Neural cell (in vitro differentiated cells): Measurements from ENCODE around the gene PGLYRP1.

ENCODE experiments used
- POLR2AphosphoS5 ChIP-seq: IDR thresholded peaks from 2 replicates; pipeline ENCODE4 v1.6.1; 2012
- TF ChIP-seq, protein P1 (sequence below): IDR thresholded peaks from 2 replicates; pipeline ENCODE4 v1.6.1; 2012; ENCODE audit warnings: borderline replicate concordance
- TF ChIP-seq, protein P2 (sequence below): fragments of 450-650 bp; IDR thresholded peaks from 2 replicates; pipeline ENCODE4 v1.5.1; 2014; ENCODE audit warnings: antibody characterized with exemption, mild to moderate bottlenecking, moderate library complexity; ENCODE audit not compliant: poor library complexity, severe bottlenecking

GRCh38 chr19:46021531-46022041, 1.3 kb downstream of the PGLYRP1 start:
- no peak for TF ChIP-seq POLR2AphosphoS5
- TF ChIP-seq, protein P1, sequence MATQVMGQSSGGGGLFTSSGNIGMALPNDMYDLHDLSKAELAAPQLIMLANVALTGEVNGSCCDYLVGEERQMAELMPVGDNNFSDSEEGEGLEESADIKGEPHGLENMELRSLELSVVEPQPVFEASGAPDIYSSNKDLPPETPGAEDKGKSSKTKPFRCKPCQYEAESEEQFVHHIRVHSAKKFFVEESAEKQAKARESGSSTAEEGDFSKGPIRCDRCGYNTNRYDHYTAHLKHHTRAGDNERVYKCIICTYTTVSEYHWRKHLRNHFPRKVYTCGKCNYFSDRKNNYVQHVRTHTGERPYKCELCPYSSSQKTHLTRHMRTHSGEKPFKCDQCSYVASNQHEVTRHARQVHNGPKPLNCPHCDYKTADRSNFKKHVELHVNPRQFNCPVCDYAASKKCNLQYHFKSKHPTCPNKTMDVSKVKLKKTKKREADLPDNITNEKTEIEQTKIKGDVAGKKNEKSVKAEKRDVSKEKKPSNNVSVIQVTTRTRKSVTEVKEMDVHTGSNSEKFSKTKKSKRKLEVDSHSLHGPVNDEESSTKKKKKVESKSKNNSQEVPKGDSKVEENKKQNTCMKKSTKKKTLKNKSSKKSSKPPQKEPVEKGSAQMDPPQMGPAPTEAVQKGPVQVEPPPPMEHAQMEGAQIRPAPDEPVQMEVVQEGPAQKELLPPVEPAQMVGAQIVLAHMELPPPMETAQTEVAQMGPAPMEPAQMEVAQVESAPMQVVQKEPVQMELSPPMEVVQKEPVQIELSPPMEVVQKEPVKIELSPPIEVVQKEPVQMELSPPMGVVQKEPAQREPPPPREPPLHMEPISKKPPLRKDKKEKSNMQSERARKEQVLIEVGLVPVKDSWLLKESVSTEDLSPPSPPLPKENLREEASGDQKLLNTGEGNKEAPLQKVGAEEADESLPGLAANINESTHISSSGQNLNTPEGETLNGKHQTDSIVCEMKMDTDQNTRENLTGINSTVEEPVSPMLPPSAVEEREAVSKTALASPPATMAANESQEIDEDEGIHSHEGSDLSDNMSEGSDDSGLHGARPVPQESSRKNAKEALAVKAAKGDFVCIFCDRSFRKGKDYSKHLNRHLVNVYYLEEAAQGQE, result no peak
- TF ChIP-seq, protein P2, sequence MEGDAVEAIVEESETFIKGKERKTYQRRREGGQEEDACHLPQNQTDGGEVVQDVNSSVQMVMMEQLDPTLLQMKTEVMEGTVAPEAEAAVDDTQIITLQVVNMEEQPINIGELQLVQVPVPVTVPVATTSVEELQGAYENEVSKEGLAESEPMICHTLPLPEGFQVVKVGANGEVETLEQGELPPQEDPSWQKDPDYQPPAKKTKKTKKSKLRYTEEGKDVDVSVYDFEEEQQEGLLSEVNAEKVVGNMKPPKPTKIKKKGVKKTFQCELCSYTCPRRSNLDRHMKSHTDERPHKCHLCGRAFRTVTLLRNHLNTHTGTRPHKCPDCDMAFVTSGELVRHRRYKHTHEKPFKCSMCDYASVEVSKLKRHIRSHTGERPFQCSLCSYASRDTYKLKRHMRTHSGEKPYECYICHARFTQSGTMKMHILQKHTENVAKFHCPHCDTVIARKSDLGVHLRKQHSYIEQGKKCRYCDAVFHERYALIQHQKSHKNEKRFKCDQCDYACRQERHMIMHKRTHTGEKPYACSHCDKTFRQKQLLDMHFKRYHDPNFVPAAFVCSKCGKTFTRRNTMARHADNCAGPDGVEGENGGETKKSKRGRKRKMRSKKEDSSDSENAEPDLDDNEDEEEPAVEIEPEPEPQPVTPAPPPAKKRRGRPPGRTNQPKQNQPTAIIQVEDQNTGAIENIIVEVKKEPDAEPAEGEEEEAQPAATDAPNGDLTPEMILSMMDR, result no peak
